Posterior vena cava (tissue), 2 donors: ENCODE measurements around the gene DCXR. TPM values are rescaled to one million over a fixed set of nuclear protein-coding genes. Genes with fewer than 3 reads are reported as not detected.
A peak's percentile ranks its signal among the peaks of the same experiment; 100 is the strongest.

Experiments
- DNase-seq: peaks from one replicate; pipeline ENCODE4 v3.0.0-alpha.2; 2020; ENCODE audit warnings: low spot score
- intact Hi-C, 2 donors: fragments of 100-400 bp; cut with DNase I; formaldehyde crosslinking; loops; one replicate each; pipeline versions ENCODE4 v1.14.1 to v1.14.2; 2022 to 2023
- total RNA-seq, 2 donors: library from RNA; stranded (reverse); fragmentation: NEBNext Ultra II Directional; extraction: Animal tissue kit (Norgen Biotek cat#: 25700); gene quantifications; one replicate each; pipeline ENCODE4 v1.2.1, GENCODE V29; 2021
- donor health status: DM: yes; HTN: yes; CAD: no.
- donor health status: DM: yes; HTN: yes; CAD: no.

DCXR gene
- total RNA-seq, 2 donors from 2014 or later: 44.1 to 52.1 TPM

GRCh38 chr17:82031303-82031884, 6.1 kb downstream of the DCXR start, which contains the start of gene RAC3:
Gene RAC3 (plus strand): TSS chr17:82031678. CDS start chr17:82031762, 84 bp downstream.
- intact Hi-C loops: loop anchor here (2.0 to 10.0 kb wide), 3 partner anchors 123 to 293 kb away; no protein-coding TSS in a partner anchor
- no peak for DNase-seq

GRCh38 chr17:82030470-82031302, 6.8 kb downstream of the DCXR start:
- intact Hi-C loops: loop anchor here (2.0 to 10.0 kb wide), 3 partner anchors 124 to 294 kb away; no protein-coding TSS in a partner anchor
- DNase-seq: peak; percentile 96

GRCh38 chr17:82029990-82030469, 7.5 kb downstream of the DCXR start:
- no peak for DNase-seq
- intact Hi-C loops: loop anchor here (2.0 to 10.0 kb wide), 3 partner anchors 125 to 295 kb away; no protein-coding TSS in a partner anchor

- no peak for DNase-seq
- intact Hi-C loops: no loop called here
Observed at GRCh38 chr17:82029391-82029790, 8.1 kb downstream of the DCXR start.

GRCh38 chr17:82028966-82029365, 8.5 kb downstream of the DCXR start:
- intact Hi-C loops: no loop called here
- no peak for DNase-seq

- DNase-seq: no peak
- intact Hi-C loops: no loop called here
Observed at GRCh38 chr17:82028246-82028645, 9.3 kb downstream of the DCXR start.

GRCh38 chr17:82025401-82026107, 11.9 kb downstream of the DCXR start:
- DNase-seq: no peak
- intact Hi-C loops: no loop called here

- intact Hi-C loops: no loop called here
- DNase-seq: no peak
Observed at GRCh38 chr17:82024859-82025258, 12.6 kb downstream of the DCXR start.

GRCh38 chr17:82023447-82024241, 13.9 kb downstream of the DCXR start:
- intact Hi-C loops: no loop called here
- DNase-seq: no peak

GRCh38 chr17:82022981-82023446, 14.5 kb downstream of the DCXR start, which contains the start of gene LRRC45:
Gene LRRC45 (plus strand): TSS chr17:82023305. CDS start chr17:82023644, 339 bp downstream.
- intact Hi-C loops: no loop called here
- DNase-seq: peak; percentile 100

- no peak for DNase-seq
- intact Hi-C loops: no loop called here
Observed at GRCh38 chr17:82022310-82022980, 15.1 kb downstream of the DCXR start, which contains the start of gene CENPX. Gene CENPX (minus strand): TSS chr17:82022878. CDS start chr17:82022861, 17 bp downstream.

GRCh38 chr17:82021900-82022309, 15.6 kb downstream of the DCXR start:
- DNase-seq: no peak
- intact Hi-C loops: loop anchor here in 1 of 2 donors (2.0 kb wide), 1 partner anchor 63 kb away; no protein-coding TSS in a partner anchor

GRCh38 chr17:82021107-82021899, 16.2 kb downstream of the DCXR start:
- intact Hi-C loops: loop anchor here in 1 of 2 donors (2.0 kb wide), 1 partner anchor 63 kb away; no protein-coding TSS in a partner anchor
- no peak for DNase-seq

GRCh38 chr17:82020572-82021106, 16.9 kb downstream of the DCXR start:
- intact Hi-C loops: loop anchor here (1.0 to 2.0 kb wide), 2 partner anchors 60 to 62 kb away; no protein-coding TSS in a partner anchor
- DNase-seq: no peak

GRCh38 chr17:82019690-82020571, 17.6 kb downstream of the DCXR start:
- DNase-seq: no peak
- intact Hi-C loops: loop anchor here (1.0 to 2.0 kb wide), 2 partner anchors 60 to 61 kb away; no protein-coding TSS in a partner anchor
